COLO668 (cell line): ENCODE data around the gene CD300LD.

ENCODE experiments used
- DNase-seq: peaks from one replicate; lab custom pipeline; 2025; ENCODE audit not compliant: unreplicated experiment; lab: John Stamatoyannopoulos, UW

CD300LD gene

GRCh38 chr17:74545843-74546230, 46.2 kb downstream of the CD300LD start, which contains the start of gene CD300C:
CD300C (minus strand) TSS chr17:74546115; CDS start chr17:74545782, 333 bp downstream.
- no peak for DNase-seq

GRCh38 chr17:74544991-74545842, 46.9 kb downstream of the CD300LD start:
- DNase-seq: no peak

GRCh38 chr17:74543891-74544760, 48.0 kb downstream of the CD300LD start:
- no peak for DNase-seq

- no peak for DNase-seq
These were observed 48.7 kb downstream of the CD300LD start for GRCh38 chr17:74543406-74543805.

- no peak for DNase-seq
These were observed 49.2 kb downstream of the CD300LD start for GRCh38 chr17:74542727-74543383.

- DNase-seq: no peak
These were observed 49.9 kb downstream of the CD300LD start for GRCh38 chr17:74542166-74542565.

- no peak for DNase-seq
These were observed 50.6 kb downstream of the CD300LD start for GRCh38 chr17:74541176-74542111.

GRCh38 chr17:74539281-74539820, 52.7 kb downstream of the CD300LD start:
- no peak for DNase-seq

- DNase-seq: no peak
These were observed 55.2 kb downstream of the CD300LD start for GRCh38 chr17:74536890-74537289.

GRCh38 chr17:74532115-74532514, 60.0 kb downstream of the CD300LD start:
- no peak for DNase-seq

GRCh38 chr17:74531231-74531761, 60.8 kb downstream of the CD300LD start, which contains the start of gene CD300LB:
CD300LB (minus strand) TSS chr17:74531475; CDS start chr17:74531350, 125 bp downstream.
- no peak for DNase-seq

- no peak for DNase-seq
These were observed 61.3 kb downstream of the CD300LD start for GRCh38 chr17:74530831-74531150.
